GM18507 (cell line): ENCODE results near the gene ZNF770.
"Not testable (repeated sequence)": the region's sequence is repeated elsewhere in the genome, so short reads cannot be mapped to it uniquely, and the experiment has no call there.

Experiments used
- DNase-seq: peaks from one replicate; pipeline ENCODE4 v3.0.0; 2011; ENCODE audit warnings: low read depth; ENCODE audit not compliant: insufficient read length; ENCODE audit errors: extremely low spot score
- FAIRE-seq: peaks from 2 replicates; lab custom pipeline; 2011; peaks lifted over from hg19 to GRCh38; lab: Jason Lieb, UNC

Gene ZNF770

DNA sequence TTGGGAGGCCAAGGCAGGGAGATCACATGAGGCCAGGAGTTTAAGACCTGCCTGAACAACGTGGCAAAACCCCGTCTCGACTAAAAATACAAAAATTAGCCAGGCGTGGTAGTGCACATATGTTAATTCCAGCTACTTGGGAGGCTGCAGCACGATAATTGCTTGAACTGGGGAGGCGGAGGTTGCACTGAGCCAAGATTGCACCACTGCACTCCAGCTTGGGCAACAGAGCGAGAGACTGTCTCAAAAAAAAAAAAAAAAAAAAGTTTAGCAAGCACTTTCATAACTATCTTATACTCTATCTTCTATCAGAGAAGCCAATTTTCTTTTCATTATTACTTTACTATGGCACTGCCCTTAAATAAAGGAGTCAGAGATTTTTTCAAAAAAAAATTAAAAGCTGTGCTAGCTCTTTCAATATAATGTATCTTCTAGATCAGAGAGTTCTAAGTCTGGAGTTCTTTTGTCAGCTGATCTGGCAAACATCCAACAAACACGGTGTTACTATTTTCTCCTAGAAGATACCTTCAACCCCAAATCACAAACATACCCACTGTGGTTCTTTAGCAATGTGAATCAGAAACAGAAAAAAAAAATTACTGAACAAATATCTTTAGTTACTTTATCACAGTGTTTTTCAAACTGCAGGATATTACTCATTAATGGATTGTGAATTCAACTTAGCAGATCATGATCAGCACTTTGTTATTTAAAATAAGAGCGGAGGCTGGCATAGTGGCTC, 3.0 kb downstream of the ZNF770 start:
- no peak for DNase-seq
- FAIRE-seq: no peak

DNA sequence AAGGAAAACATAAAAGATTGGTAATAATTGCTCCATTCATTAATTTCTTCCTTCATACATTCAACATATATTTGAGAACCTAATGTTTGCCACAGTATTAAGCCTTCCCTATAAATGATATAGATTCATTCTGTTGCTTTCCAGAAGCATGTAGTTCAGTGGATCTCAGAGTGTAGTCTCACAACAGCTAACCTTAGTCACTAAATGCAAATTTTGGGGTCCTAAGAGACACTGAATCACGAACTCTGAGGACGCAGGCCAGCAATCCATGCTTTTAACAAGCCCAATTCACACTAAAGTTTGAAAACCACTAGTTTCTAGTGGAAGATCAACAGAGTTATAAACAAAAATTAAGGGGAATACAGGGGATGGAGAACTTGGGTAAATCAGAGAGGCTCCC, 11.3 kb downstream of the ZNF770 start:
- DNase-seq (no peak), FAIRE-seq (no peak)

DNA sequence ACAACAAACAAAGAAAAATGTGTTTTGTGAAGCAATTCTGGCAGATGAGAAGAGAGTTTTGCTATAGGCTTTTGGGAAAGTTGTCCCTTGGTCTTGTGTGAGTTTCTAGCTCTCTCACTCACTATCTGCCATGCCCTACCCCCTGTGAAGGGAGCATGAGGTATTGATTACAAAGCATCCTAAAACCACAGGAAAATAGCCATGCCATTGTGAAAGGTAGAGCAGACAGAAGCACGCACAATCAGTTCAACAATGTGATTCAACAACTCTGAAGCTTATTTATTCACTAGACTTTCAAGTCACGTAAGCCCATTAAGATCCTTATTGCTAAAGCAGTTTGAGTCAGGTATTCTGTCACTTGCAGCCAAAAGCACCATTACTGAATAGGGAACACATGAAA, 12.0 kb downstream of the ZNF770 start:
- FAIRE-seq: no peak
- no peak for DNase-seq

DNA sequence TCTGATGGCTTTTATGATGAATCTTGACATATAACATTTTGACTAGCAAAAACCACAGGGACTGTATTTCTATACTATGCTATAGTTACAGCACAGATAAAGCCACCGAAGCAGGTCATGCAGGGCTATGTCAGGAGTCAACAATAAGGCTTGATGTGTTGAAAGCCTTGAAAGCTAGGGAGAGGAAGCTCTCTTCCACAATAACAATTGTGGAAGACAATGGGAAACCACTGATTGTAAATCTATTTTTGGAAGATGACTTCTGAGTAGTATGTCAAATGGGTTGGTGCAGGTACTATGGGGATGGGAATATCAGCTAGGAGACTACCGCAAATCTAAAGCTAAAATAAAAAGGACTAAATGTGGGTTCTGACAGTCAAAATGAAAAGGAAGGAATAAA, 14.6 kb downstream of the ZNF770 start:
- DNase-seq (no peak), FAIRE-seq (no peak)

DNA sequence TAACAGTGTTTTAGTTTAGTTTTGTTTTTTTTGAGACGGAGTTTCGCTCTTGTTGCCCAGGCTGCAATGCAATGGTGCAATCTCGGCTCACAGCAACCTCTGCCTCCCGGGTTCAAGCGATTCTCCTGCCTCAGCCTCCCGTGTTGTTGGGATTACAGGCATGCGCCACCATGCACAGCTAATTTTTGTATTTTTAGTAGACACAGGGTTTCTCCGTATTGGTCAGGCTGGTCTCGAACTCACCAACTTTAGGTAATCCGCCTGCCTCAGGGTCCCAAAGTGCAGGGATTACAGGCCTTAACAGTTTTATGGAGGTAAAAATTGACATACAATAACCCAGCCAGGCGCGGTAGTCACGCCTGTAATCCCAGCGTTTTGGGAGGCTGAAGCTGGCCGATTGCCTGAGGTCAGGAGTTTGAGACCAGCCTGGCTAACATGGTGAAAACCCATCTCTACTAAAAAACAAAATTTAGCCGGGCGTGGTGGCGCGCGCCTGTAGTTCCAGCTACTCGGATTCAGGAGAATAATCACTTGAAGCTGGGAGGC, 17.9 kb downstream of the ZNF770 start:
- DNase-seq, FAIRE-seq: not testable (repeated sequence)

DNA sequence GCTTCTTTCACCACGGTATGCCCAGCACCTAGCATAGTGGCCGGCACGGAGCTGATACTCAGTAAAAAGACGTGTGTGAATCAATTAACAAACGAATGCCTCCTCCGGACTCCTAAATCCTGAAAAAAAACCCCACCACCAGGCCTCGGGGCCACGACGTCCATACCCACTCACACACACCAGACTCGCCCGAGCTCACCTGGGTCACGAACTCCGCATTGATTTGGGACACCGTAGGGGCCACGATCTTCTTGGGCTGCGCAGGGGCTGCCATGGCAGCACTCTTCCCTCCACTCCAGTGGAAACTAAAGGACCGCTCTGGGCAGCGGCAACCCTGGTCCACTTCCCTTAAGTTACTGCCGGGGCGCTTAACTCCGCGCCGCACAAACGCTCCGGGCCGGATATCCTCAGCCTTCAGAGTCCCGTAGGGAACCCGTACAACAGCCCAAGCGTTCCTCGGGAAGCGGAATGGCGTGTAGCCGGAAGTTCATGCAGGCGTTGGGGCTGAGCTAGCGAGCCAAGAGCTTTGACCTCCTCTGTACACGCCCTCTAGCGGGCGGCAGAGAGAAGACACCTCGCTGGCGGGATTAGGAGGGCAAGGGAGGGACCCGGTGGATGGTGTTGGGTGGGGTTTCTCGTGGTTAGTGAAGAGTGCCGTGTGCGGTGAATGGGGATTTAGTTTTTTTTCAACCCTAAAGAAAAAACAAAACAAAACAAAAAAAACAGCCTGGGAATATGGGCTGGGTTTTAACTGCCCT, 18.6 kb downstream of the ZNF770 start, which contains the start of gene AQR:
TSS of gene AQR (minus strand) at position 403 of the 758 bp plus-strand sequence. CDS start at position 274, 129 bp downstream.
- DNase-seq (peak; percentile 85), FAIRE-seq (peak; percentile 97)

DNA sequence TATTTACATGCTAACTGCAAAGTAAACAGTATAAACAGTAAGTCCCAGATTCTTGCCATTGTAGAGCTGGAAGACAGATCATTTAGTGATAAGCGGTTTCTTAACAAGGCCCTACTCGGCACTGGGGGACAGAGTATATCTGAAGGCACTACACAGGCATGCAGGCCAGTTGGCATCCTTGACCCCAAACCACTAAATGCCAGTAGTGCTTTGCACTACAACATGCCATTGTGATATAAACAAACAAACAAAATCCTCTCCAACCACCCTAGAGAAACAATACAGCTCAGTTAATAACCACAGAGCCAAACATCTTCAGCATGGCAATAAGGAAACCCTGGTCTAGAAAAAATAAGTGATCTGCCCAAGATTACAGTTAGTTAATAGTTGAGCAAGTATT, 23.8 kb downstream of the ZNF770 start:
- FAIRE-seq (no peak), DNase-seq (no peak)

DNA sequence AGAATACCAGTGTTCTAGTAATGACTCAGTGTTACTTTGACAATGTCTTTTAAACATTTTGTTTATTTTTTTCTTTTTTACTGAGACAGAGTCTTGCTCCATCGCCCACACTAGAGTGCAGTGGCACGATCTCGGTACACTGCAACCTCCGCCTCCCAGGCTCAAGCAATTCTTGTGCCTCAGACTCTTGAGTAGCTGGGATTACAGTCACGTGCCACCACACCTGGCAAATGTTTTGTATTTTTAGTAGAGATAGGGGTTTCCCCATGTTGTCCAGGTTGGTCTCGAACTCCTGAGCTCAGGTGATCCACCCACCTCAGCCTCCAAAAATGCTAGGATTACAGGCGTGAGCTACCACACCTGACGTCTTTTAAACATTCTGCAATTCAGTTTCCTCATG, 34.2 kb downstream of the ZNF770 start:
- DNase-seq: no peak
- no peak for FAIRE-seq

DNA sequence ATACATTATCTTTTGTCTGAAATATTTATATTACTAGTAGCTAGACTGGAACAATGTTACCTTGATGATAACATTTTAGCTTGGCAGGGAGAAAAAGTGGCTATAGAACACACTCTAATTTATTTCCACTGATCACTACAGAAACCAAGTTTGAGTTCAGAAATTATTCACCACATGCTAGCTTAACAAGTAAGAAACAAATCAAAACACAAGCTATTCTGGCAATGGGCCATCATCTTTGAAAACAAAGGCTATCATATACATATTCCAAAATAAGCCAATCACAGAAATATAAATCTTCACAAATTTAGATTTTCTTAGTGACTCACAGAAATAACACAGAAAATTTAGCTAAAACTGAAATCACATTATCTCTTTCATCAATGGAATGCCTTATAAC, 35.6 kb downstream of the ZNF770 start:
- no peak for FAIRE-seq

DNA sequence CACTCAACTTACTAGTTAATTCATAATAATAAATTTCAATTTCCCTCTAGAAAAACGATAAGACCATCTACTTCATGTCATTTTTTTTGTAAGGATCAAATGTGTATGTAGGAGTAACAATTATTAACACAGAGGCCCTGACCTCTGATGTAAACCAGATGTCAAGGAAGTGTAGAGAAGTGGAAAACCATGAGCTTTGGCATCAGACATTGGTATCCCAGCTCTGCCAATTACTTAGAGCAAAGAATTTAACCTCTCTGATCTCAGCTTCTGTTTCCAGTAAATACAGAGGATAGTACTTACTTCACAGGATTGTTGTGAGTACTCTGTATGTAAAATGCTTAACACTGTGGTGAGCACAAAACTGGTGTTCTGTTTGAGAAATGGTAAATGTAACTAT, 36.1 kb downstream of the ZNF770 start:
- FAIRE-seq (no peak), DNase-seq (no peak)

More for the DNA sequence above, 35.6 kb downstream of the ZNF770 start:
- no peak for DNase-seq

DNA sequence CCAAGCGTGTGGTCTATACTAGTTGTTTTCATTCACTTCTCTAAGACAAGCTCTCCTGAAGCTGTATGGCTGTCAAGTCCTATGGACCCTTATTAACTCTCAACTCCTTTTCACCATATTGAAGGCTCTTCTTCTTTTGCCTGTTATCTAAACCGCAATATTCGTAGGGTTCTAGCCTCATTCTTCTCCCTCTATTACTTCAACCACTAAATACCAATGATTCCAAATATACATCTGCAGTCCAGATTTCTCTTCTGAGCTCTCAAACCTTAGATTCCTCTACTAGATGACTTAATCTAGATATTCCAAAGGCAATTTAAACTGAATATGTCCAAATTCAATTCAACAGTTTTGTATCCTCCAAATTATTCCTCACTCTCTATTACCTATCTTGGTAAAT, 43.2 kb downstream of the ZNF770 start:
- FAIRE-seq (no peak), DNase-seq (no peak)

DNA sequence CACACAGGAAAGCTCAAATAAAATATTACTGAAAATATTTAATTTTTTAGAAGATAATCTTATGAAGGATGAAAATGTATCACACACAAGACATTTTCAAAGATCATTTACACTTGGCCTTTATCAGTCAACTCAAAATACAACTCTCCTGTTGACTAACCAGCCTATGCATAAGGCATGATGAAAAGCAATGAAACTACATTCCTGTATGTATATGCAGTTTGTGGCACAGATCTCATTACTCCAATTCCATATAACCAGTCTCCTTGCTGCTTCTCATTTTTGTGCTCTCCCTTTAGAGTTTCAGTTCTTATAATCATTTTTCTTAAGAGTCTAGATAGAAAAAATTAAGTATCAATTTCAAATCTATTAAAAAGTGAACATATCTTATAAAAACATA, 44.4 kb downstream of the ZNF770 start:
- FAIRE-seq (no peak), DNase-seq (no peak)

DNA sequence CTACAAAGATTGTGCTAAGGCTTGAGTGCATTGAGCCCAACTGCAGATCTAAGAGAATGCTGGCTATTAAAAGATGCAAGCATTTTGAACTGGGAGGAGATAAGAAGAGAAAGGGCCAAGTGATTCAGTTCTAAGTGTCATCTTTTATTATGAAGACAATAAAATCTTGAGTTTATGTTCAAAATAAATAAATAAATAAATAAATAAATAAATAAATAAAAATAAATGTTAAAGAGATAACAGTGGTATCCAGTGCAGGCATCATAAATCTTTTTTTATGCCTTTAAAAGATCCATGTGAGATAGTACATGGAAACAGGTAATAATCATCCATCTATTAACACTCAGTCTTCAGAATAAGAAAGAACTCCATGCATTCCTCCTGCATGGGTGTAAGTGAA, 44.8 kb downstream of the ZNF770 start:
- not testable (repeated sequence) for DNase-seq, FAIRE-seq

DNA sequence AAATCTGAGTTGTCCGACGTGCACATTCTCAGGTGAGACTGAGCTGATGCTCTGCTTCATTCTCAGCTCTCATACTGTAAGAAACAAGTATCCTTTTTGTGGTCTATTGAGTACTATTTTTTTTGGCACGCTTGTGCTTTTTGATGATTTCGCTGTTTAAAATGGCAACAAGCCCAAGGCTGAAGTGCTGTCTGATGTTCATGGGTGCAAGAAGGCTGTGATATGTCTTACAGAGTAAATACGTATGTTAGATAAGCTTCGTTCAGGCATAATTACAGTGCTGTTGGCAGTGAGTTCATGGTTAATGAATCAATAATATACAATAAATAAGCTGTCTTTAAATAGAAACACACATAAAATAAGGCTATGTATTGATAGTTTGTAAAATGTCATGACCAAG, 45.7 kb downstream of the ZNF770 start:
- no peak for DNase-seq
- no peak for FAIRE-seq

DNA sequence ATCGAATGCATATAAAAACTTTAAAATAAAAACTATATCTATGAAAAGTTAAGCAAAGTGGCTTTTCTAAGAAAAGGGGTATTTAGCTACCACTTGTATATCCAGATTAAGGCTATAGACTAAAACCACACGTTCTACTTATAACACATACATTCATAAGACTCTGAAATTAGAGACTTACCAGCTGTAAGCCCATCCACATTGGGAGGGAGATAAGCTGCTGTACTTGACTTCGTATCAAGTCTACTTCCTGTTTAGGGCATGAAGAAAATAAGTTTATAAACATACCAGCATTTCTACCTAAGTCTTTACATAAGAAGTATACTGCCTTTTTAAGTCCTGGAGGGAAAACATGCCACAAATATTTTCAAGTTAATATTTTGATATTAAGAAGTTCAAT, 46.3 kb downstream of the ZNF770 start:
- DNase-seq (no peak), FAIRE-seq (no peak)

DNA sequence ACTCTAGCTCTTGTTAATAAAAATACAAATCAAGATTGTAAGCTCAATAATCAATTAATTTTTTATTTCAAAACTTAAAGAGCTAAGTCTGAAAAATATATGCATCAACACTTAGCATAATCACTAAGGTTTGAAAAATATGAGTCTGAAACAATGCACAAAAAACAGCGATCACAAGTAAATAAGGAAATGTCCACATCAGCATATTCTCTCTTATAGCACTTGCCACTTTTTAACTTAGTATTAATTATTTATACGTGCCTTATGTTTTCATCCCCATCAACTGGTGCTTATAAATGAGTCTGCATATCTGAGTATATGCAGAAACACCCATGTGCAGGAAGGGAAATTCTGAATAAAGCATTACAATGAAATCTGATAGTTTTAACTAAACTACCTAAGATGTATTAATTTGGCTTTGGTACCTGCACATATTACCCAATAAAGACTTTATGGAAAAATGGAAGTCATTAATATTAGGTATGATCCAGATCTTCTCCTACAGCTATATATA, 46.8 kb downstream of the ZNF770 start:
- no peak for FAIRE-seq

DNA sequence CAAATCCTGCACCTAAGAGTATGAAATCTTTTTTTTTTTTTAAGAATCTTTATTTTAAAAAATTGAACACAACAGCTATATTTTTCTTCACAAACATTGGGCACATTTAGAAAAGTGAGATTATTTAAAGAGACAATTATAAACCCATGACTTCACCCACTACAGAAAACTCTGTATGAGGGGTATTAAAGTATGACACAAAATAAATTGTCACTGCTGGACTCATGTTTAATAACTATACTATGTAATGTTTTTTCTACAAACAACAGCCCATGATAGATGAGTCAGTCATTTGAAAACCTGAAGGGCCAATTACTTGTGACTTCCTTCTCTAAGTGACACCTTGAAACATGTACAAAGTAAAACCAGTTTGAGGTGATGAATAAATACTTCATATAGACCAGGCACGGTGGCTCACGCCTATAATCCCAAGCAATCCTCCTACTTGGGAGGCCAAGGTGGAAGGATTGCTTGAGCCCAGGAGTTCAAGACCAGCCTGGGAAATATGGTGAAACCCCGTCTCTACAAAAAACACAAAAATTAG, 54.6 kb downstream of the ZNF770 start:
- no peak for FAIRE-seq
- DNase-seq: no peak

More for the DNA sequence above, 46.8 kb downstream of the ZNF770 start:
- no peak for DNase-seq

DNA sequence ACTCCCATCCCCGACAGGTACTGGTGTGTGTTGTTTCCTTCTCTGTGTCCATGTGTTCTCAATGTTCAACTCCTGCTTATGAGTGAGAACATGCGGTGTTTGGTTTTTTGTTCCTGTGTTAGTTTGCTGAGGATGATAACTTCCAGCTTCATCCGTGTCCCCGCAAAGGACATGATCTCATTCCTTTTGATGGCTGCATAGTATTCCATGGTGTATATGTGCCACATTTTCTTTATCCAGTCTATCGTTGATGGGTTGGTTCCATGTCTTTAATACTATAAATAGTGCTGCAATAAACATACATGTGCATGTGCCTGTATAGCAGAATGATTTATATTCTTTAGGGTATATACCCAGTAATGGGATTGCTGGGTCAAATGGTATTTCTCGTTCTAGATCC, 59.7 kb downstream of the ZNF770 start:
- FAIRE-seq, DNase-seq: not testable (repeated sequence)
